Measurements from ENCODE around the gene NRAS. TPM values are rescaled to one million over a fixed set of nuclear protein-coding genes. Genes with fewer than 3 reads are reported as not detected.

The NRAS gene
- total RNA-seq, 3 donors from 2014 or later (not counting 1 experiment from before 2014, with no cell fraction given): 41.1 to 45.7 (median 43.8) TPM

- DNase-seq (peak; percentile 97 to 99), ATAC-seq (peak; percentile 77 to 92 (median 81))
- H3K4me1 Mint-ChIP-seq: peaks cover 43 to 48% of the 10 kb centered on the region in 2 donors
- no peak for TF ChIP-seq CTCF (IDR thresholded peaks at IDR 0.05)
- Histone ChIP-seq H3K27ac (ENCODE audit: low read length) (peak within 1 kb of the TSS; percentile 96), H3K4me1 (ENCODE audit: control insufficient read depth, insufficient read depth, low read length) (peaks cover 21% of the 10 kb centered on the region), H3K9me3 (ENCODE audit: control insufficient read depth, insufficient read depth, low read length) (no peaks in the 10 kb centered on the region), H3K36me3 (ENCODE audit: control insufficient read depth, insufficient read depth, low read length) (no peaks in the 10 kb centered on the region), H3K4me3 (ENCODE audit: low read length) (peak within 1 kb of the TSS; percentile 95), H3K27me3 (ENCODE audit: control insufficient read depth, insufficient read depth, low read length) (no peaks in the 10 kb centered on the region)
- no peaks in the 10 kb centered on the region for H3K27me3 Mint-ChIP-seq (ENCODE audit: low read depth in 2 of 2)
- H3K36me3 Mint-ChIP-seq: no peaks in the 10 kb centered on the region
- peaks cover 0 to 2% of the 10 kb centered on the region in 2 donors for H3K9me3 Mint-ChIP-seq
- WGBS (ENCODE audit: insufficient coverage): under 1% methylated on average over 50 of the region's 50 CpGs
- H3K4me3 Mint-ChIP-seq: peak within 1 kb of the TSS; percentile 99
- peak within 1 kb of the TSS; percentile 99 to 100 for H3K27ac Mint-ChIP-seq
- intact Hi-C loops (cut with micrococcal nuclease): loop anchor here (1.0 to 2.0 kb wide), 5 partner anchors 23 to 945 kb away; partner anchors contain the start of genes BCAS2, NRAS, RSBN1 and SIKE1
These were observed 41.1 kb upstream of the NRAS start, which contains the start of gene CSDE1 for GRCh38 chr1:114757455-114758255. Gene CSDE1, minus strand, starts transcription at chr1:114757984. Its CDS starts 18,094 bp downstream, at chr1:114739890.

GRCh38 chr1:114756949-114757454, 40.4 kb upstream of the NRAS start:
- Mint-ChIP-seq H3K4me3 (peak overlapping the region; percentile 99), H3K27ac (peak overlapping the region; percentile 99 to 100), H3K36me3 (no peaks in the 10 kb centered on the region), H3K9me3 (peaks cover 0 to 2% of the 10 kb centered on the region in 2 donors), H3K4me1 (peaks cover 50 to 55% of the 10 kb centered on the region in 2 donors), H3K27me3 (ENCODE audit: low read depth in 2 of 2) (no peaks in the 10 kb centered on the region)
- Histone ChIP-seq H3K27me3 (ENCODE audit: control insufficient read depth, insufficient read depth, low read length) (no peaks in the 10 kb centered on the region), H3K9me3 (ENCODE audit: control insufficient read depth, insufficient read depth, low read length) (no peaks in the 10 kb centered on the region), H3K27ac (ENCODE audit: low read length) (peak overlapping the region; percentile 96), H3K4me3 (ENCODE audit: low read length) (peak overlapping the region; percentile 95), H3K36me3 (ENCODE audit: control insufficient read depth, insufficient read depth, low read length) (no peaks in the 10 kb centered on the region), H3K4me1 (ENCODE audit: control insufficient read depth, insufficient read depth, low read length) (peaks cover 22% of the 10 kb centered on the region)
- no peak for TF ChIP-seq CTCF (IDR thresholded peaks at IDR 0.05)
- WGBS (ENCODE audit: insufficient coverage): under 1% methylated on average over 17 of the region's 17 CpGs
- ATAC-seq (peak in 1 of 3 donors; percentile 21), DNase-seq (peak in 1 of 2 donors; percentile 33)
- intact Hi-C loops (cut with micrococcal nuclease): loop anchor here (1.0 to 2.0 kb wide), 5 partner anchors 23 to 944 kb away; partner anchors contain the start of genes BCAS2, NRAS, RSBN1 and SIKE1

GRCh38 chr1:114756009-114756892, 39.7 kb upstream of the NRAS start:
- no peaks in the 10 kb centered on the region for H3K36me3 Mint-ChIP-seq
- DNase-seq: peak in 1 of 2 donors; percentile 49
- Histone ChIP-seq H3K36me3 (ENCODE audit: control insufficient read depth, insufficient read depth, low read length) (no peaks in the 10 kb centered on the region), H3K4me3 (ENCODE audit: low read length) (no peak overlapping the region), H3K4me1 (ENCODE audit: control insufficient read depth, insufficient read depth, low read length) (peaks cover 25% of the 10 kb centered on the region), H3K9me3 (ENCODE audit: control insufficient read depth, insufficient read depth, low read length) (no peaks in the 10 kb centered on the region), H3K27ac (ENCODE audit: low read length) (peak overlapping the region; percentile 96), H3K27me3 (ENCODE audit: control insufficient read depth, insufficient read depth, low read length) (no peaks in the 10 kb centered on the region)
- no peak for TF ChIP-seq CTCF (IDR thresholded peaks at IDR 0.05)
- WGBS (ENCODE audit: insufficient coverage): 27% methylated on average over 14 of the region's 14 CpGs
- H3K27ac Mint-ChIP-seq: peak overlapping the region; percentile 99 to 100
- ATAC-seq: peak; percentile 17 to 33 (median 31)
- intact Hi-C loops (cut with micrococcal nuclease): loop anchor here (2.0 kb wide), 3 partner anchors 175 to 943 kb away; partner anchors contain the start of genes BCAS2 and RSBN1
- H3K27me3 Mint-ChIP-seq (ENCODE audit: low read depth in 2 of 2): no peaks in the 10 kb centered on the region
- H3K4me1 Mint-ChIP-seq: peaks cover 57 to 62% of the 10 kb centered on the region in 2 donors
- H3K9me3 Mint-ChIP-seq: peaks cover 0 to 2% of the 10 kb centered on the region in 2 donors
- peak overlapping the region; percentile 99 for H3K4me3 Mint-ChIP-seq
